ENCODE measurements around the gene EPHA2.

- TF ChIP-seq POLR2A (IDR thresholded peaks at IDR 0.05): no peak
- TF ChIP-seq CTCF (IDR thresholded peaks at IDR 0.05): no peak
- TF ChIP-seq POLR2AphosphoS5 (IDR thresholded peaks at IDR 0.05; ENCODE audit: insufficient read depth in 1 of 2, low read depth in 1 of 2): no peak
Measured at GRCh38 chr1:16088351-16088911, 67.4 kb downstream of the EPHA2 start.
